HFFc6 (cell line): ENCODE results near the gene FAXDC2. TPM values are rescaled to one million over a fixed set of nuclear protein-coding genes. Genes with fewer than 3 reads are reported as not detected.
A peak's percentile ranks its signal among the peaks of the same experiment; 100 is the strongest.

Experiments
- DNase-seq: peaks from one replicate; pipeline ENCODE4 v3.0.0-alpha.2; 2018
- H3K27ac Mint-ChIP-seq: 2 replicates; pipeline ENCODE4 v1.8.0; 2020; ENCODE audit warnings: mild to moderate bottlenecking, mixed read lengths
- H3K27me3 Mint-ChIP-seq: 2 replicates; pipeline ENCODE4 v1.8.0; 2021; ENCODE audit warnings: mild to moderate bottlenecking, moderate library complexity, mixed read lengths; ENCODE audit not compliant: insufficient read depth
- H3K36me3 Mint-ChIP-seq: 2 replicates; pipeline ENCODE4 v1.8.0; 2021; ENCODE audit warnings: low read depth, mixed read lengths
- H3K4me1 Mint-ChIP-seq: 2 replicates; pipeline ENCODE4 v1.8.0; 2020; ENCODE audit warnings: low read depth, mixed read lengths
- H3K4me3 Mint-ChIP-seq: 2 replicates; pipeline ENCODE4 v1.8.0; 2020; ENCODE audit warnings: mild to moderate bottlenecking, moderate library complexity, mixed read lengths
- H3K9me3 Mint-ChIP-seq: 2 replicates; pipeline ENCODE4 v1.8.0; 2020; ENCODE audit warnings: mild to moderate bottlenecking, mixed read lengths
- total RNA-seq, 6 experiments: library from RNA; stranded (reverse); fragmentation: NEBNext Ultra II Directional; extraction: Animal tissue kit (Norgen Biotek cat#: 25700); gene quantifications; 2 replicates in 1 of 6; 3 replicates in 5 of 6; pipeline ENCODE4 v1.2.3, GENCODE V29; 2021
- TF ChIP-seq, protein P1 (sequence below): fragments of 200-600 bp; sonication (generic); IDR thresholded peaks from 2 replicates; pipeline ENCODE4 v1.5.0; 2021; ENCODE audit warnings: antibody characterized with exemption, mild to moderate bottlenecking

The FAXDC2 gene
- total RNA-seq, 6 experiments from 2014 or later = 3.1 to 4.7 (median 3.6) TPM

- H3K4me1 Mint-ChIP-seq = peaks cover 27% of the 10 kb centered on the region
- H3K9me3 Mint-ChIP-seq = no peaks in the 10 kb centered on the region
- DNase-seq = peak; percentile 13
- H3K4me3 Mint-ChIP-seq = no peak overlapping the region
- TF ChIP-seq, protein P1, sequence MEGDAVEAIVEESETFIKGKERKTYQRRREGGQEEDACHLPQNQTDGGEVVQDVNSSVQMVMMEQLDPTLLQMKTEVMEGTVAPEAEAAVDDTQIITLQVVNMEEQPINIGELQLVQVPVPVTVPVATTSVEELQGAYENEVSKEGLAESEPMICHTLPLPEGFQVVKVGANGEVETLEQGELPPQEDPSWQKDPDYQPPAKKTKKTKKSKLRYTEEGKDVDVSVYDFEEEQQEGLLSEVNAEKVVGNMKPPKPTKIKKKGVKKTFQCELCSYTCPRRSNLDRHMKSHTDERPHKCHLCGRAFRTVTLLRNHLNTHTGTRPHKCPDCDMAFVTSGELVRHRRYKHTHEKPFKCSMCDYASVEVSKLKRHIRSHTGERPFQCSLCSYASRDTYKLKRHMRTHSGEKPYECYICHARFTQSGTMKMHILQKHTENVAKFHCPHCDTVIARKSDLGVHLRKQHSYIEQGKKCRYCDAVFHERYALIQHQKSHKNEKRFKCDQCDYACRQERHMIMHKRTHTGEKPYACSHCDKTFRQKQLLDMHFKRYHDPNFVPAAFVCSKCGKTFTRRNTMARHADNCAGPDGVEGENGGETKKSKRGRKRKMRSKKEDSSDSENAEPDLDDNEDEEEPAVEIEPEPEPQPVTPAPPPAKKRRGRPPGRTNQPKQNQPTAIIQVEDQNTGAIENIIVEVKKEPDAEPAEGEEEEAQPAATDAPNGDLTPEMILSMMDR = peak; percentile 36
- H3K27me3 Mint-ChIP-seq = no peaks in the 10 kb centered on the region
- peak overlapping the region; percentile 15 for H3K27ac Mint-ChIP-seq
- H3K36me3 Mint-ChIP-seq = peaks cover 29% of the 10 kb centered on the region
Measured at GRCh38 chr5:154868702-154869101, 18.3 kb upstream of the FAXDC2 start.

- Mint-ChIP-seq H3K9me3 (no peaks in the 10 kb centered on the region), H3K4me3 (no peak overlapping the region), H3K27me3 (no peaks in the 10 kb centered on the region), H3K27ac (no peak overlapping the region), H3K36me3 (peaks cover 24% of the 10 kb centered on the region), H3K4me1 (peaks cover 44% of the 10 kb centered on the region)
- no peak for DNase-seq
- TF ChIP-seq, protein P1 = no peak
Measured at GRCh38 chr5:154866841-154867240, 16.4 kb upstream of the FAXDC2 start.

DNA sequence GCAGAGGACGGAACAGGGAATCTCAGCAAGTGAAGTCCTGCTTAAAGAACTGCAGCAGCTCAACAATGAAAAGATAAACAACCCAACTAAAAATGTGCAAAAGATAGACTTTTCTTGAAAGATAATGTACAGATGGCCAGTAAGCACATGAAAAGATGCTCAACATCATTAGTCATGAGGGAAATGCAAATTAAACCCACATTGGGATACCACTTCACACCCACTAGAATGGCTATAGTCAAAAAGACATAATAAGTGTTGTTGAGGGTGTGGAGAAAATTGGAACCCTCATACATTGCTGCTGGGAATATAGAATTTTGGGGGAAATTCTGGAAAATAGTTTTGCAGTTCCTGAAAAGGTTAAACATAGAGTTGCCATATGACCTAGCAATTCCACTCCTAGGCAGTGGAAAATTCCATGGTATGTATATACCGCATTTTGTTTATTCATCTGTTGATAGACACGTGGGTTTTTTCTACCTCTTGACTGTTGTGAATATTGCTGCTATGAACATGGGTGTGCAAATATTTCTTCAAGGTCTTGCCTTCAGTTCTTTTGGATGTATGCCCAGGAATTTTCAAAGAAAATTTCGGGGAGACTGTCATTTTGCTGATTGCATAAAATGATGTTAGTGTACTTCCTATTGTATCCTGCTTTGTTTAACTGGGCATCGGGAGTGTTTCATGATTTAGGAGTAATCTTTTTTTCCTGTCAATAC, 15.2 kb upstream of the FAXDC2 start:
- Mint-ChIP-seq H3K36me3 (peaks cover 20% of the 10 kb centered on the region), H3K27ac (peak overlapping the region; percentile 49; the same call in 1 of the 2 replicates), H3K4me1 (peaks cover 53% of the 10 kb centered on the region), H3K4me3 (no peak overlapping the region), H3K9me3 (no peaks in the 10 kb centered on the region), H3K27me3 (no peaks in the 10 kb centered on the region)
- DNase-seq = no peak
- TF ChIP-seq, protein P1 = no peak

- Mint-ChIP-seq H3K36me3 (peaks cover 20% of the 10 kb centered on the region), H3K27ac (no peak overlapping the region), H3K27me3 (peaks cover 4% of the 10 kb centered on the region; the same call in 1 of the 2 replicates), H3K9me3 (no peaks in the 10 kb centered on the region), H3K4me3 (no peak overlapping the region), H3K4me1 (peaks cover 62% of the 10 kb centered on the region)
- TF ChIP-seq, protein P1 = no peak
- DNase-seq = no peak
Measured at GRCh38 chr5:154863291-154864080, 13.1 kb upstream of the FAXDC2 start.

- Mint-ChIP-seq H3K36me3 (peaks cover 20% of the 10 kb centered on the region), H3K4me3 (no peak overlapping the region), H3K9me3 (no peaks in the 10 kb centered on the region), H3K27me3 (peaks cover 4% of the 10 kb centered on the region; the same call in 1 of the 2 replicates), H3K27ac (peak overlapping the region; percentile 61; the same call in 1 of the 2 replicates), H3K4me1 (peaks cover 59% of the 10 kb centered on the region)
- no peak for DNase-seq
- TF ChIP-seq, protein P1 = no peak
Measured at GRCh38 chr5:154862766-154863165, 12.4 kb upstream of the FAXDC2 start.
